VCaP (cell line): ENCODE measurements around the gene TNP1.

Experiments used
- H3K27ac ChIP-seq: fragments of 450-650 bp; 2 replicates; pipeline ENCODE4 v1.5.1; 2017
- TF ChIP-seq, protein P1 (sequence below): fragments of 450-650 bp; conservative IDR thresholded peaks from 2 replicates; pipeline ENCODE4 v1.5.1; 2017; ENCODE audit warnings: mild to moderate bottlenecking, moderate library complexity

The TNP1 gene

DNA sequence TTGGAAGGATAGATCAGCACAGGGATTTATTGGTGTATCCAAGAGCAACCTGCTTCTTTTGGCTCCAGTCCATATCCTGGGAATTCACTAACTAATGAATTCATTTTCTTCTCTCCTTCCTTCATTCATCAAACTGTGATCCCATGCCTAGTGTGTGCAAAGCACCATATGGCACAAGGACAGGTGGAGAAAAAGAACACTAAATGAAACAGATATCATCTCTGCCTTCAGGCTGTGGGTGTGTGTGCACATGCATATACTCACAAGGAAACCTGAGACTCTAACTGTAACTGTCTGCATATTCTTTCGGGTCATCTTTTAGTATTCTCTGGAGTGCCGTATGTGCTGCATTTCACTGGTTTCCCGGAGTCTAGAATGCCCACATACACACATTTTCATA is 20.2 kb downstream of the TNP1 start:
- no peak overlapping the region for H3K27ac ChIP-seq
- TF ChIP-seq, protein P1, sequence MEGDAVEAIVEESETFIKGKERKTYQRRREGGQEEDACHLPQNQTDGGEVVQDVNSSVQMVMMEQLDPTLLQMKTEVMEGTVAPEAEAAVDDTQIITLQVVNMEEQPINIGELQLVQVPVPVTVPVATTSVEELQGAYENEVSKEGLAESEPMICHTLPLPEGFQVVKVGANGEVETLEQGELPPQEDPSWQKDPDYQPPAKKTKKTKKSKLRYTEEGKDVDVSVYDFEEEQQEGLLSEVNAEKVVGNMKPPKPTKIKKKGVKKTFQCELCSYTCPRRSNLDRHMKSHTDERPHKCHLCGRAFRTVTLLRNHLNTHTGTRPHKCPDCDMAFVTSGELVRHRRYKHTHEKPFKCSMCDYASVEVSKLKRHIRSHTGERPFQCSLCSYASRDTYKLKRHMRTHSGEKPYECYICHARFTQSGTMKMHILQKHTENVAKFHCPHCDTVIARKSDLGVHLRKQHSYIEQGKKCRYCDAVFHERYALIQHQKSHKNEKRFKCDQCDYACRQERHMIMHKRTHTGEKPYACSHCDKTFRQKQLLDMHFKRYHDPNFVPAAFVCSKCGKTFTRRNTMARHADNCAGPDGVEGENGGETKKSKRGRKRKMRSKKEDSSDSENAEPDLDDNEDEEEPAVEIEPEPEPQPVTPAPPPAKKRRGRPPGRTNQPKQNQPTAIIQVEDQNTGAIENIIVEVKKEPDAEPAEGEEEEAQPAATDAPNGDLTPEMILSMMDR = no peak

DNA sequence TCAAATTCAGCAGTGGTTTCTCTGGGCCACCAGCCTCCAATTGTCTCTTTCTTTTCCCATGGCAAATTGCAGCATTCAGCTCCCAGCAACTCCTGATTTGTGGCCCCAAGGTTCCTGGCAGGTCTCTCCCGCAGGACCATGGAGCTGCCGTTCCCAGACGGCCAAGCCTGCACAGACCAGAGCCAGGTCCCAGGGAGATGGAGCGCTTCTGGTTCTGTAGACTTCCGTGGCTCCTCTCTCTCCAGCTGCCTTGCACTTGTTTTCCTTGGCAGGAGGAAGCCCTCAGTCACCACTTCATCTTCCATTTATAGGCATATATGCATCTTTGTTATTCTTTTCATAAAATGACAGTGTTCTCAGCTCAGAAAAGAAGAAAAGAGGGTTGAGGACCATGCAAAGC is 21.7 kb downstream of the TNP1 start:
- no peak overlapping the region for H3K27ac ChIP-seq
- TF ChIP-seq, protein P1 = no peak

DNA sequence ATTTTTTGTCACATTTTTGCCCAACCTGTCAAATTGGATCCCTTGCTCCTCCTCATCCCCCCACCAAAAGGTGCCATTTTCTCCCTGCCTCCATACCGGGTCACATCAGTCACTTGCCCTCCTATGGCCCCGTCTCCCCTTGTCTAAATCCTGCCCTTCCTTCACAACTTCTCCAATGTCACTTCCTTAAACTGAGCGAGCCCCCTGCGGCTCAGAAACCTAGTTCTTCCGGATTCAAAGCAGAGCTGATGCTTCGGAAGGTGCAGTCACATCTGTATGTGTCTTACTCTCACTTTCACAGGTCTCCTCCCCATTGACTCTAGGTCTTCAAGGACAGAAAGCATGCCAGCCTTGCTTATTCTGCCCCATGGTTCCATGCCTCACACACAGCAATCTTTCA is 22.1 kb downstream of the TNP1 start:
- TF ChIP-seq, protein P1 = no peak

DNA sequence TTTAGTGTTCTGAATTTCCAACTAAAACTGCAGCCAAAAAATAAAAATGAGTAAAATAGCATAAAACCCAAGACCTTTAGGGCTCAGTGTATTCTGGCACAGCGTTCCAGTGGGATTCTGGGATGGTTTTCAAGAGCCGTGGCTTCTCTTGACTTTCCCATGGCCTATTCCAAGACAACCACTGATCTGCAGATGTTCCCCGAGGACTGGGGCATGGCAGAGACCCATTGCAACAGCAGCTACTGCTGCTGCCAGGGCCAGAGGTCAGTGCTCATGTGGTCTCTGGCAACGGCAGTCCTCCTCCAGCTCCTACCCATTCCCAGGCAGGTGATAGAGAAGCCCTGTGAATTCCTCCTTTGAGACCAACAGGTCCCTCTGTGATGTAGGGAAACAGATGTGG is 26.8 kb downstream of the TNP1 start:
- TF ChIP-seq, protein P1 = no peak
- H3K27ac ChIP-seq = no peak overlapping the region

More for the DNA sequence above, 22.1 kb downstream of the TNP1 start:
- H3K27ac ChIP-seq = no peak overlapping the region

DNA sequence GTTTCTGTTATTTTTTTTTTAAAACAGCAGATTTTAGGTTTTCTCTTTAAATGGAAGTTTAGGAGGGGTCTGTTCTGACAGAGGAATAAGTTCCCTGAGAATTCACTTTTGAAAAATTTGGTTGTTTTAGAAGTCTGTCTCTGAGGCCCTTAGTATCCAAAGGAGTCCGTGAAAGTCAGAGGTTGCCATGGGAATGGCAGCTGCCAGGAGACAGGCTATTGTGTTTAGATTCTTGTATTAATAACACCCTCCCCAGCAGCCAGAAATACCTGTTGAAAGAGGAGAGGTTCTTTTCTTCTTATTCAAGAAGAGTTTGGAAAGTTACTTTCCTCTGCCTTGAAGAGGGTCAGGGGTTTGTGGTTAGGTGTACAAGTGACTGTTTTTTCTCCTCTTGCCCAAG is 29.5 kb downstream of the TNP1 start:
- no peak overlapping the region for H3K27ac ChIP-seq
- TF ChIP-seq, protein P1 = no peak

DNA sequence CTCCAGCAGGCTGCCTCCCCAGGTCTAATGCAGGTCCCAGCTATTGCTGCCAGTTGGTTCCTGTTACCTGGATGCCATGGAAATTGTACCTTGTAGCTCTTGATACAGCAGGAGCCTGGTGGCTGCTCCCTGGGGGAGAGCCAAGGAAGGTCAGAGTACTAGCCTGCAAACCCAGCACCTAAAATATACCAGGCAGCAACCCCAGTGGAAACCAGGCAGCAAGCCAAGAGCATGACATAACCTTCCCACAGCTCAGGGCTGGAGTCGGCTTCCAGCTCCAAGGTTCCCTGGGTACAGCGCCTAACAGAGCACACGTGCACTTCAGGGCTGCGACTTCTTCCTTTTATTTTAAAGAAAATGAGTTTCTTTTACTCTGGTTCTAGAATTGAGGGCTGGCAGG is 30.3 kb downstream of the TNP1 start:
- TF ChIP-seq, protein P1 = no peak
- no peak overlapping the region for H3K27ac ChIP-seq

DNA sequence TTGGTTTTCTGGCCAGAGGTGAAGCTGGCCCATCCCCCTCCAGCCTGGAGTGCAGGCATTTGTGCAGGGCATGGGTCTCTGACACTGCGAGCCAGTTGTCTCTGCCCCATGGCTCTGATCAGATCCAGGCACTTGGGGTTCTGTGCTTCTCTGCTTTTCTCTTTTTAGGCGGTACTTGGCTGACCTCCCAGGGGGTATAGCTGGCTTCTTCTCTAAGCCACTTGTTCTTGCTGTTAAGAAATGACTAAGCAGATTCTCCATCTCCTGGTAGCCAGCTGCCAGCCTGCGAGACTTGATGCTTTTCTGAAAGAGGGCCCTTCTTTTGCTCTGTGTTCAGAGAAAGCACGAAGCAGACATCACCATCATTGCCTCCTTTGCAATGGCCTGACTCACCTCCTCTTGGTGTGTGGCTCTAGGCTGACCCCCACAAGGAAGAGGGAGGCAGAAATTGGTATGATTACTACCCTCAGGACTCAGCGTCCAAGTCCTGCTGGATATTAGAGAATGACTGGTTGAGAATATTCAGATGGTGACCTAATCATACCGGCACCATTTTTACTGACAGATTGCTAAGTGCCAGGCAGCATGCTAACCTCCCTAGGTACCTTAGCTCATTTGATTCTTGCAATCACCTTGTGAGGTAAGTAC is 32.7 kb downstream of the TNP1 start:
- TF ChIP-seq, protein P1 = no peak
- H3K27ac ChIP-seq = no peak overlapping the region
